GM12891 (cell line): ENCODE results near the gene NFILZ.

ENCODE experiments used
- PAX5 ChIP-seq: IDR thresholded peaks from 2 replicates; pipeline ENCODE4 v1.6.1; 2011; ENCODE audit warnings: low read length, moderate library complexity, mild to moderate bottlenecking; ENCODE audit not compliant: insufficient read depth, severe bottlenecking
- POLR2A ChIP-seq: IDR thresholded peaks from 2 replicates; pipeline ENCODE4 v1.6.1; 2011; ENCODE audit warnings: low read depth, low read length, control low read depth
- POLR2AphosphoS5 ChIP-seq: IDR thresholded peaks from 2 replicates; pipeline ENCODE4 v1.6.1; 2011; ENCODE audit warnings: low read depth, low read length, control low read depth
- POU2F2 ChIP-seq: IDR thresholded peaks from 2 replicates; pipeline ENCODE4 v1.6.1; 2011; ENCODE audit warnings: low read depth, mild to moderate bottlenecking, control low read depth, low read length, moderate library complexity
- TAF1 ChIP-seq: IDR thresholded peaks from 2 replicates; pipeline ENCODE4 v1.6.1; 2011; ENCODE audit warnings: low read depth, low read length, control low read depth

DNA sequence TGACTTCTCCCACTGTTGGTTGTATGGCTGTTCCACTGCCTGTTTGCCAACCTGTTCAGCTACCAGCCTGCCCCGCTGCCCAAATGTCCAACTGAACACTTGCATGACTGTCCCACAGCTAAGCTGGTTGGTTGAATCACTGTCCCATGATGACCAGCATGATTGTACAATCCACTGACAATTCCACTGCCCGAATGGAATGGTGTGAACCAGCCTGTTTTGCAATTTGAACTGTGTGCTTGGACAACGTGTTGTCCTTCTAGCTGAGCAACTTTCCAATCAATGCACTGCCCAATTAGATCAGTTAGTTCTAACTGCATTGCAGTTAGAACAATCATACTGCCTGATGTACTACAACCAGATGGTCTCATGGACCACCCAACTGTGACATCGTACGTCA, 28.6 kb upstream of the NFILZ start:
- TF ChIP-seq POLR2AphosphoS5, result no peak
- TF ChIP-seq POLR2A, result no peak
- TF ChIP-seq TAF1, result no peak
- no peak for TF ChIP-seq POU2F2
- no peak for TF ChIP-seq PAX5
